Neuronal stem cell (in vitro differentiated cells): ENCODE measurements around the gene ABCC2.
A peak's percentile ranks its signal among the peaks of the same experiment; 100 is the strongest.

Experiments
- DNase-seq: peaks from one replicate; pipeline ENCODE4 v3.0.0-alpha.2; 2013; ENCODE audit warnings: low spot score
- H2AFZ ChIP-seq: one replicate; pipeline ENCODE4 v1.6.1; 2013; ENCODE audit warnings: mild to moderate bottlenecking, low read length, inconsistent platforms
- H2AK5ac ChIP-seq: 2 replicates; pipeline ENCODE4 v1.6.1; 2013; ENCODE audit warnings: low read depth, mild to moderate bottlenecking, inconsistent platforms, low read length, moderate library complexity, mixed read lengths
- H2BK120ac ChIP-seq: 2 replicates; pipeline ENCODE4 v1.6.1; 2013; ENCODE audit warnings: low read depth, mild to moderate bottlenecking, inconsistent platforms, low read length, moderate library complexity, mixed read lengths
- H2BK12ac ChIP-seq: one replicate; pipeline ENCODE4 v1.6.1; 2013; ENCODE audit warnings: low read length, inconsistent platforms
- H2BK15ac ChIP-seq: 2 replicates; pipeline ENCODE4 v1.6.1; 2013; ENCODE audit warnings: mild to moderate bottlenecking, low read length, inconsistent platforms, mixed read lengths
- H2BK5ac ChIP-seq: one replicate; pipeline ENCODE4 v1.6.1; 2013; ENCODE audit warnings: inconsistent platforms, mild to moderate bottlenecking, low read length, moderate library complexity
- H3K14ac ChIP-seq: one replicate; pipeline ENCODE4 v1.6.1; 2013; ENCODE audit warnings: low read length, inconsistent platforms
- H3K18ac ChIP-seq: 2 replicates; pipeline ENCODE4 v1.6.1; 2013; ENCODE audit warnings: low read length, inconsistent platforms
- H3K23ac ChIP-seq: 2 replicates; pipeline ENCODE4 v1.6.1; 2013; ENCODE audit warnings: low read depth, mild to moderate bottlenecking, mixed read lengths, low read length, inconsistent platforms; ENCODE audit not compliant: poor library complexity
- H3K27ac ChIP-seq: replicated peaks from 3 replicates; pipeline ENCODE4 v1.5.1; 2013; ENCODE audit warnings: low read length, inconsistent platforms
- H3K27me3 ChIP-seq, 3 experiments: 2 replicates each; pipeline ENCODE4 v1.6.1; 2013; ENCODE audit warnings: low read length in 3 of 3, mild to moderate bottlenecking in 2 of 3, inconsistent platforms in 1 of 3, low read depth in 1 of 3, mixed read lengths in 1 of 3, moderate library complexity in 1 of 3; ENCODE audit not compliant: control insufficient read depth in 3 of 3, insufficient read depth in 3 of 3
- H3K36me3 ChIP-seq, 2 donors: replicated peaks in 1 of 2; 2 replicates each; pipeline ENCODE4 v1.6.1; 2013; ENCODE audit warnings: low read length in 2 of 2; ENCODE audit not compliant: control insufficient read depth in 2 of 2, insufficient read depth in 2 of 2
- H3K4ac ChIP-seq: 2 replicates; pipeline ENCODE4 v1.6.1; 2013; ENCODE audit warnings: inconsistent platforms, mild to moderate bottlenecking, low read length, moderate library complexity
- H3K4me1 ChIP-seq, 2 donors: 1 replicate in 1 of 2; 2 replicates in 1 of 2; pipeline ENCODE4 v1.6.1; 2013; ENCODE audit warnings: low read length in 2 of 2, low read depth in 1 of 2; ENCODE audit not compliant: control insufficient read depth in 2 of 2, insufficient read depth in 1 of 2
- H3K4me2 ChIP-seq: one replicate; pipeline ENCODE4 v1.6.1; 2013; ENCODE audit warnings: mild to moderate bottlenecking, low read length, inconsistent platforms; ENCODE audit not compliant: insufficient read depth, poor library complexity, severe bottlenecking
- H3K4me3 ChIP-seq, 2 donors: 2 replicates each; pipeline ENCODE4 v1.5.1; 2013; ENCODE audit warnings: low read length in 2 of 2, mild to moderate bottlenecking in 2 of 2, inconsistent platforms in 1 of 2, moderate library complexity in 1 of 2
- H3K79me1 ChIP-seq: one replicate; pipeline ENCODE4 v1.6.1; 2013; ENCODE audit warnings: low read depth, mild to moderate bottlenecking, inconsistent platforms, low read length, moderate library complexity
- H3K9ac ChIP-seq: one replicate; pipeline ENCODE4 v1.6.1; 2013; ENCODE audit warnings: mild to moderate bottlenecking, low read depth, low read length, inconsistent platforms; ENCODE audit not compliant: poor library complexity
- H3K9me3 ChIP-seq, 2 donors: replicated peaks in 1 of 2; 2 replicates each; pipeline versions ENCODE3 to v1.6.1; 2013; ENCODE audit warnings: low read length in 2 of 2, mild to moderate bottlenecking in 2 of 2, inconsistent platforms in 1 of 2, low read depth in 1 of 2, mixed read lengths in 1 of 2, moderate library complexity in 1 of 2; ENCODE audit not compliant: control insufficient read depth in 2 of 2, insufficient read depth in 1 of 2
- H4K8ac ChIP-seq: one replicate; pipeline ENCODE4 v1.6.1; 2013; ENCODE audit warnings: low read depth, mild to moderate bottlenecking, inconsistent platforms, low read length, moderate library complexity
- H4K91ac ChIP-seq: one replicate; pipeline ENCODE4 v1.6.1; 2013; ENCODE audit warnings: low read length, low read depth, mild to moderate bottlenecking, inconsistent platforms; ENCODE audit not compliant: poor library complexity
- WGBS, 2 donors: extraction: QIAGEN DNeasy Blood & Tissue Kit; methylation state at CpG; one replicate each; pipeline ENCODE4 v1.1.7; 2013; ENCODE audit warnings: missing lambda C conversion rate in 2 of 2, mixed read lengths in 1 of 2; ENCODE audit not compliant: insufficient read length in 2 of 2, insufficient replicate concordance in 1 of 2; ENCODE audit errors: extremely low coverage in 2 of 2; 5-methylcytosine and 5-hydroxymethylcytosine counted together

The ABCC2 gene

DNA sequence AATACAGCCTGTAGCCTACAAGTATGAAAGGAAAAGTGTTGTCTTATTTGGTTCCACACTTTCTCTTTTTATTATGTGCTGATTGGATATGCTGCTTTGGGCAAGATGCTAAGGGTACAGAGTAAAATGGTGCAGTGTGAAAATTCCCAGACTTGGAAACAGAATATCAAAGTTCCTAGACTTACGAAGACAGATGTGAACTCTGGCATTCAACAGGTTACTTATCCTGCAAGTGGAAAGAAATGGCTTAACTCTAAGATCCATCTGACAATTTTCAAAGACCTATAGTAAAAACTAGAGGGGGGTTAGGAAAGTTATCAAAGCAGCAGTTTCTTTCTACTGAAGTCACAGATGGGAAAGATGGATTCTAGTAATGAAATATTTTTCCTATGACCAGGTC lies 26.3 kb upstream of the ABCC2 start:
- no peak overlapping the region for H2BK5ac ChIP-seq
- no peak overlapping the region for H3K9ac ChIP-seq
- no peaks in the 10 kb centered on the region for H3K27me3 ChIP-seq
- H2AFZ ChIP-seq = no peak overlapping the region
- no peak overlapping the region for H2BK12ac ChIP-seq
- no peak overlapping the region for H3K4ac ChIP-seq
- no peak overlapping the region for H4K8ac ChIP-seq
- no peak overlapping the region for H3K18ac ChIP-seq
- WGBS, 2 donors = no CpG with 5 or more reads among the region's 1 CpG
- H2BK120ac ChIP-seq = no peak overlapping the region
- H2AK5ac ChIP-seq = no peak overlapping the region
- H3K4me2 ChIP-seq = no peak overlapping the region
- H3K79me1 ChIP-seq = no peaks in the 10 kb centered on the region
- H3K4me3 ChIP-seq = no peak overlapping the region
- no peak overlapping the region for H4K91ac ChIP-seq
- no peak overlapping the region for H2BK15ac ChIP-seq
- peaks cover 7 to 94% of the 10 kb centered on the region in 2 donors for H3K36me3 ChIP-seq
- H3K4me1 ChIP-seq = no peaks in the 10 kb centered on the region
- H3K9me3 ChIP-seq = no peaks in the 10 kb centered on the region
- H3K27ac ChIP-seq = no peak overlapping the region
- no peak for DNase-seq
- no peak overlapping the region for H3K23ac ChIP-seq
- H3K14ac ChIP-seq = no peak overlapping the region

- Histone ChIP-seq H3K4me3 (no peak overlapping the region), H3K79me1 (no peaks in the 10 kb centered on the region), H4K8ac (no peak overlapping the region), H3K4me1 (no peaks in the 10 kb centered on the region), H2BK12ac (no peak overlapping the region), H3K9ac (no peak overlapping the region), H3K9me3 (no peaks in the 10 kb centered on the region), H3K14ac (no peak overlapping the region), H3K27ac (no peak overlapping the region), H2BK120ac (no peak overlapping the region), H3K18ac (no peak overlapping the region), H3K23ac (no peak overlapping the region), H2AK5ac (no peak overlapping the region), H4K91ac (no peak overlapping the region), H3K4me2 (no peak overlapping the region), H2BK15ac (no peak overlapping the region), H3K27me3 (no peaks in the 10 kb centered on the region), H3K4ac (no peak overlapping the region), H3K36me3 (peaks cover 7 to 75% of the 10 kb centered on the region in 2 donors), H2BK5ac (no peak overlapping the region), H2AFZ (no peak overlapping the region)
- no CpG with 5 or more reads among the region's 2 CpGs for WGBS, 2 donors
- no peak for DNase-seq
Measured at GRCh38 chr10:99758211-99758891, 24.1 kb upstream of the ABCC2 start.

GRCh38 chr10:99760321-99760720 lies 22.1 kb upstream of the ABCC2 start:
- H4K8ac ChIP-seq = no peak overlapping the region
- peaks cover 7 to 55% of the 10 kb centered on the region in 2 donors for H3K36me3 ChIP-seq
- no peak overlapping the region for H2BK12ac ChIP-seq
- no peaks in the 10 kb centered on the region for H3K4me1 ChIP-seq
- no peaks in the 10 kb centered on the region for H3K9me3 ChIP-seq
- H4K91ac ChIP-seq = no peak overlapping the region
- H3K4ac ChIP-seq = no peak overlapping the region
- H3K9ac ChIP-seq = no peak overlapping the region
- WGBS, 2 donors = no CpG with 5 or more reads among the region's 1 CpG
- H2AFZ ChIP-seq = no peak overlapping the region
- H3K4me3 ChIP-seq = no peak overlapping the region
- H3K79me1 ChIP-seq = no peaks in the 10 kb centered on the region
- H3K27ac ChIP-seq = peak overlapping the region; percentile 40
- H2BK120ac ChIP-seq = no peak overlapping the region
- no peaks in the 10 kb centered on the region for H3K27me3 ChIP-seq
- no peak overlapping the region for H2BK5ac ChIP-seq
- DNase-seq = no peak
- no peak overlapping the region for H3K18ac ChIP-seq
- no peak overlapping the region for H3K4me2 ChIP-seq
- H3K23ac ChIP-seq = no peak overlapping the region
- no peak overlapping the region for H3K14ac ChIP-seq
- no peak overlapping the region for H2BK15ac ChIP-seq
- no peak overlapping the region for H2AK5ac ChIP-seq

- Histone ChIP-seq H3K79me1 (no peaks in the 10 kb centered on the region), H3K27ac (no peak overlapping the region), H3K4me2 (no peak overlapping the region), H2BK15ac (no peak overlapping the region), H3K18ac (no peak overlapping the region), H3K27me3 (no peaks in the 10 kb centered on the region), H2AFZ (no peak overlapping the region), H3K4me3 (no peak overlapping the region), H3K4ac (no peak overlapping the region), H3K23ac (no peak overlapping the region), H3K9ac (no peak overlapping the region), H2AK5ac (no peak overlapping the region), H3K4me1 (no peaks in the 10 kb centered on the region), H2BK120ac (no peak overlapping the region), H3K14ac (no peak overlapping the region), H2BK12ac (no peak overlapping the region), H3K36me3 (peaks cover 7 to 45% of the 10 kb centered on the region in 2 donors), H2BK5ac (no peak overlapping the region), H4K91ac (no peak overlapping the region), H3K9me3 (no peaks in the 10 kb centered on the region), H4K8ac (no peak overlapping the region)
- no peak for DNase-seq
Measured at GRCh38 chr10:99761365-99761764, 21.1 kb upstream of the ABCC2 start.
